Neutrophil (primary cell): ENCODE results near the gene EVA1C.
A peak's percentile ranks its signal among the peaks of the same experiment; 100 is the strongest.

ENCODE experiments used
- H3K27ac ChIP-seq: fragments of 200-600 bp; sonication (generic); 2 replicates; pipeline ENCODE4 v1.5.1; 2016; ENCODE audit warnings: mild to moderate bottlenecking, moderate library complexity
- H3K27me3 ChIP-seq: fragments of 200-600 bp; sonication (generic); 2 replicates; pipeline ENCODE4 v1.6.0; 2016; ENCODE audit warnings: mild to moderate bottlenecking
- H3K36me3 ChIP-seq: fragments of 200-600 bp; sonication (generic); 2 replicates; pipeline ENCODE4 v1.5.1; 2017
- H3K4me1 ChIP-seq, 2 experiments: fragments of 200-600 bp in 1 of 2; sonication (generic) in 1 of 2; 1 replicate in 1 of 2; 2 replicates in 1 of 2; pipeline versions ENCODE4 v1.5.1 to v1.6.1; 2013 to 2016; ENCODE audit warnings: low read depth in 1 of 2, low read length in 1 of 2, mild to moderate bottlenecking in 1 of 2, moderate library complexity in 1 of 2; ENCODE audit not compliant: control insufficient read depth in 1 of 2, insufficient read depth in 1 of 2
- H3K4me3 ChIP-seq, 2 experiments: fragments of 200-600 bp in 1 of 2; sonication (generic) in 1 of 2; 1 replicate in 1 of 2; 2 replicates in 1 of 2; pipeline ENCODE4 v1.5.1; 2013 to 2016; ENCODE audit warnings: low read depth in 1 of 2, low read length in 1 of 2, mild to moderate bottlenecking in 1 of 2, moderate library complexity in 1 of 2
- H3K9me3 ChIP-seq: fragments of 200-600 bp; sonication (generic); 2 replicates; pipeline ENCODE4 v1.5.1; 2016
- CTCF ChIP-seq: fragments of 200-600 bp; sonication (generic); IDR thresholded peaks from 2 replicates; pipeline ENCODE4 v1.5.1; 2016; ENCODE audit warnings: antibody characterized with exemption

EVA1C gene

DNA sequence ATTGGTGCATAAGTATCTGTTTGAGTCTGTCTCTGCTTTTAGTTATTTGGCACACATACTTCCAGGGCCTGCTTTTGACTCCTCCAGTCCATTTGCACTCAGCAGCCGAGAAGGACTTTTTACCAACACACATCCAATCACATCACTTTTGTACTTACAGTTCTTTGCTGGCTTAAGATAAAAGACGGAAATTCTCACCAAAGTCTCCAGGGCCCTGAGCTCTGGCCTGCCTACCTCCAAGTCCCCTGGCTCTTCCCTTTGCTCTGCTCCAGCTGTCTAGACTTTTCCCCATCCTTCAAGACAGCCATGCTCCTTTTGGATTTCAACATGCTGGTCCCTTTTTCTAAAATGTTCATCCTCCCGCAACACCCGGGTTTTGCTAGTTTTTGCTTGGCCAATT, 2.2 kb upstream of the EVA1C start:
- Histone ChIP-seq H3K27ac (no peak overlapping the region), H3K9me3 (no peaks in the 10 kb centered on the region), H3K27me3 (peaks cover 70% of the 10 kb centered on the region), H3K4me1 (peaks cover 14 to 19% of the 10 kb centered on the region in 2 experiments), H3K36me3 (no peaks in the 10 kb centered on the region), H3K4me3 (no peak overlapping the region)
- no peak for TF ChIP-seq CTCF

GRCh38 chr21:32410916-32411315, 1.6 kb upstream of the EVA1C start:
- Histone ChIP-seq H3K9me3 (no peaks in the 10 kb centered on the region), H3K4me1 (peaks cover 14 to 19% of the 10 kb centered on the region in 2 experiments), H3K27me3 (peaks cover 71% of the 10 kb centered on the region), H3K4me3 (no peak overlapping the region), H3K36me3 (no peaks in the 10 kb centered on the region), H3K27ac (no peak overlapping the region)
- no peak for TF ChIP-seq CTCF

DNA sequence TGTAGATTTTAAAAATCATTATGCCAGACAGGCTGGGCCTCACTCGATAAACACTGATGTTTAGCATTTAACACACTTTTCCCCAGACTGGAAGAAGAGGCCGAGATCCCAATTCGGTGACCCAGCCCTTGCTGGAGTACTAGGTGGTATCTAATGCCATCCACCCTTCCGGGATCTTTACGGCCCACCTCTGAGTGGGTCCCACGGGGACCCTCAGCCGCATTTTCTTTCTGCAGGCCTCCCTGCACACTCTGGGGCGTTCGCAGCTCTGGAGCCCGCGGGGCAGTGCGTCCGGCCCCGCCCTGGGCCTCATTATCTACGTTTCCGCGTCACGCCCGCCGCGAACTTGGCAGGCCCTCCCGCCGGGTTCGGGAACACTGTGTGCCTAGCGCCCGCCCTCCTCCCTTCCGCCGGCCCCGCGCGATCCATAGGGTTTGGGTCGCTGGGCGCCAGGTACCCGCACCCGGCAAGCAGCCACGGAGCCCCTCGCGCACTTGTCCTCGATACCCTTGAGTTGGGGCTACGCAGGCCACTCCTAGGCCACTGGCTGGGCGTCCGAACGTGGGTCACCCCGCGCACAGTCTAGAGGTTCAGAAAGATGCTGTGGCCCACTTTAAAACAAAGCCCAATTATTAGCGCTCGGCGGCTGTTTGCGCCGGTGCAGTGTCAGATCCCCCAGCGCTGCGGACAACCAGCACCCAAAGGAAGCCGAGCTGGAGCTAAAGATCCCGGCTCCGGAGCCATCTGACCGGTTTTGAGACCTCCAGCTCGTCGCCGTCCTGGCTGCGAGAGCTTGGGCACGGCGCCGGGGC, 950 bp upstream of the EVA1C start:
- peaks cover 14 to 19% of the 10 kb centered on the region in 2 experiments for H3K4me1 ChIP-seq
- peak overlapping the region; percentile 15 to 55 for H3K4me3 ChIP-seq
- H3K27me3 ChIP-seq: peaks cover 71% of the 10 kb centered on the region
- no peak for TF ChIP-seq CTCF
- no peaks in the 10 kb centered on the region for H3K36me3 ChIP-seq
- no peak overlapping the region for H3K27ac ChIP-seq
- no peaks in the 10 kb centered on the region for H3K9me3 ChIP-seq

GRCh38 chr21:32413015-32413504, 554 bp downstream of the EVA1C start:
- H3K27me3 ChIP-seq: peaks cover 71% of the 10 kb centered on the region
- H3K36me3 ChIP-seq: no peaks in the 10 kb centered on the region
- peak overlapping the region in 1 of 2 experiments; percentile 55 for H3K4me3 ChIP-seq
- H3K4me1 ChIP-seq: peaks cover 14 to 19% of the 10 kb centered on the region in 2 experiments
- H3K27ac ChIP-seq: no peak overlapping the region
- no peak for TF ChIP-seq CTCF
- no peaks in the 10 kb centered on the region for H3K9me3 ChIP-seq

- Histone ChIP-seq H3K36me3 (no peaks in the 10 kb centered on the region), H3K4me3 (no peak overlapping the region), H3K9me3 (no peaks in the 10 kb centered on the region), H3K4me1 (peaks cover 14 to 19% of the 10 kb centered on the region in 2 experiments), H3K27me3 (peaks cover 65% of the 10 kb centered on the region), H3K27ac (no peak overlapping the region)
- TF ChIP-seq CTCF: no peak
Measured at GRCh38 chr21:32413697-32414578, 1.4 kb downstream of the EVA1C start.
